Measurements from ENCODE around the gene LPAR3.

DNA sequence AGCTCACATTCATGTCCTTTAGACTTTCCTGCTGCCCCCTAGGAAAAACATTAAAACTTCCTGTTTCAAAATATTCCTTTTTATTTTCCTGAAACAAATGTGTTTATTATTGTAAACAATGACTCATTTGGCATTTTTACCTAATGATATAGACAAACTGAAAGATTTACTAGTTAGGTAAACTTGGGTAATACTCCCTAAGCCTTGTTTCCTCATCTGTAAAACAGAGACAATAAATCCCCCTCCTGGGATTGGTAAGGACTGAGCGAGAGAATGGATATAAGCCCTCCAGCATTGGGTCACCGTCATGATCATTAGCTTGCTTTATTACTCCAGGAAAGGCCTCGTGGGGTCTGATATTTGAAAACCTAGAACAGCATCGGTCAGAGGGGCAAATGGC, 59.8 kb downstream of the LPAR3 start:
- TF ChIP-seq RNF2 (conservative IDR thresholded peaks at IDR 0.05; ENCODE audit: low read depth), result no peak
- no peak for TF ChIP-seq NFYB (CRISPR knock-in tag; IDR thresholded peaks at IDR 0.05)
- TF ChIP-seq, protein P1, sequence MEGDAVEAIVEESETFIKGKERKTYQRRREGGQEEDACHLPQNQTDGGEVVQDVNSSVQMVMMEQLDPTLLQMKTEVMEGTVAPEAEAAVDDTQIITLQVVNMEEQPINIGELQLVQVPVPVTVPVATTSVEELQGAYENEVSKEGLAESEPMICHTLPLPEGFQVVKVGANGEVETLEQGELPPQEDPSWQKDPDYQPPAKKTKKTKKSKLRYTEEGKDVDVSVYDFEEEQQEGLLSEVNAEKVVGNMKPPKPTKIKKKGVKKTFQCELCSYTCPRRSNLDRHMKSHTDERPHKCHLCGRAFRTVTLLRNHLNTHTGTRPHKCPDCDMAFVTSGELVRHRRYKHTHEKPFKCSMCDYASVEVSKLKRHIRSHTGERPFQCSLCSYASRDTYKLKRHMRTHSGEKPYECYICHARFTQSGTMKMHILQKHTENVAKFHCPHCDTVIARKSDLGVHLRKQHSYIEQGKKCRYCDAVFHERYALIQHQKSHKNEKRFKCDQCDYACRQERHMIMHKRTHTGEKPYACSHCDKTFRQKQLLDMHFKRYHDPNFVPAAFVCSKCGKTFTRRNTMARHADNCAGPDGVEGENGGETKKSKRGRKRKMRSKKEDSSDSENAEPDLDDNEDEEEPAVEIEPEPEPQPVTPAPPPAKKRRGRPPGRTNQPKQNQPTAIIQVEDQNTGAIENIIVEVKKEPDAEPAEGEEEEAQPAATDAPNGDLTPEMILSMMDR (CRISPR knock-in tag; IDR thresholded peaks at IDR 0.05), result no peak
- TF ChIP-seq EZH2 (conservative IDR thresholded peaks at IDR 0.05; ENCODE audit: low read depth, low read length), result no peak
- TF ChIP-seq HNF4G (IDR thresholded peaks at IDR 0.05; ENCODE audit: borderline replicate concordance, low read depth, low read length), result no peak
- no peak for TF ChIP-seq HNF4G (CRISPR knock-in tag; IDR thresholded peaks at IDR 0.05; ENCODE audit: borderline replicate concordance, low read depth)
- TF ChIP-seq GATAD1 (CRISPR knock-in tag; IDR thresholded peaks at IDR 0.05), result no peak
- no peak for TF ChIP-seq CREB1 (IDR thresholded peaks at IDR 0.05)
- no peak for TF ChIP-seq CREB1 (CRISPR knock-in tag; IDR thresholded peaks at IDR 0.05)
- no peak for TF ChIP-seq KLF15 (CRISPR knock-in tag; IDR thresholded peaks at IDR 0.05; ENCODE audit: borderline replicate concordance)
- no peak for TF ChIP-seq ELF3 (CRISPR knock-in tag; IDR thresholded peaks at IDR 0.05)
- TF ChIP-seq RELA (CRISPR knock-in tag; IDR thresholded peaks at IDR 0.05), result no peak
- no peak for TF ChIP-seq HMG20B (CRISPR knock-in tag; conservative IDR thresholded peaks at IDR 0.05)
- TF ChIP-seq POLR2A (IDR thresholded peaks at IDR 0.05; ENCODE audit: insufficient read depth in 1 of 2, low read depth in 2 of 2, low read length in 2 of 2), result no peak
- TF ChIP-seq TAF15 (IDR thresholded peaks at IDR 0.05; ENCODE audit: low read depth, low read length, poor library complexity, severe bottlenecking), result no peak

Measured in HepG2 (cell line).